Parathyroid adenoma (tissue), 2 donors: ENCODE measurements around the gene L3MBTL4.
"Not testable (repeated sequence)": the region's sequence is repeated elsewhere in the genome, so short reads cannot be mapped to it uniquely, and the experiment has no call there.

ENCODE experiments used
- H2AFZ ChIP-seq: fragments of 300-600 bp; sonication (generic); one replicate; pipeline ENCODE4 v1.7.0; 2017; ENCODE audit warnings: antibody characterized with exemption, mild to moderate bottlenecking
- H3K27ac ChIP-seq: fragments of 300-600 bp; sonication (generic); one replicate; pipeline ENCODE4 v1.7.0; 2017
- H3K27me3 ChIP-seq: fragments of 300-600 bp; sonication (generic); one replicate; pipeline ENCODE4 v1.7.0; 2017; ENCODE audit warnings: low read length; ENCODE audit not compliant: control insufficient read depth, insufficient read depth
- H3K36me3 ChIP-seq: fragments of 300-600 bp; sonication (generic); one replicate; pipeline ENCODE4 v1.7.0; 2017; ENCODE audit warnings: low read length; ENCODE audit not compliant: control insufficient read depth, insufficient read depth
- H3K4me1 ChIP-seq: fragments of 300-600 bp; sonication (generic); one replicate; pipeline ENCODE4 v1.7.0; 2017; ENCODE audit warnings: control low read depth
- H3K4me2 ChIP-seq: fragments of 300-600 bp; sonication (generic); one replicate; pipeline ENCODE4 v1.7.0; 2017; ENCODE audit warnings: low read length
- H3K4me3 ChIP-seq: fragments of 300-600 bp; sonication (generic); one replicate; pipeline ENCODE4 v1.7.0; 2017; ENCODE audit warnings: low read depth, low read length
- H3K79me2 ChIP-seq: fragments of 300-600 bp; sonication (generic); one replicate; pipeline ENCODE4 v1.7.0; 2017; ENCODE audit warnings: control low read depth
- H3K9ac ChIP-seq: fragments of 300-600 bp; sonication (generic); one replicate; pipeline ENCODE4 v1.7.0; 2017; ENCODE audit warnings: mild to moderate bottlenecking
- H3K9me3 ChIP-seq: fragments of 300-600 bp; sonication (generic); one replicate; pipeline ENCODE4 v1.7.0; 2017; ENCODE audit warnings: low read length; ENCODE audit not compliant: control insufficient read depth
- TF ChIP-seq, protein P1 (sequence below): fragments of 300-600 bp; sonication (generic); IDR thresholded peaks from one replicate; pipeline ENCODE4 v1.7.0; 2017; ENCODE audit warnings: antibody characterized with exemption, mild to moderate bottlenecking
- donor health status: primary hyperparathyroidism.

The L3MBTL4 gene

DNA sequence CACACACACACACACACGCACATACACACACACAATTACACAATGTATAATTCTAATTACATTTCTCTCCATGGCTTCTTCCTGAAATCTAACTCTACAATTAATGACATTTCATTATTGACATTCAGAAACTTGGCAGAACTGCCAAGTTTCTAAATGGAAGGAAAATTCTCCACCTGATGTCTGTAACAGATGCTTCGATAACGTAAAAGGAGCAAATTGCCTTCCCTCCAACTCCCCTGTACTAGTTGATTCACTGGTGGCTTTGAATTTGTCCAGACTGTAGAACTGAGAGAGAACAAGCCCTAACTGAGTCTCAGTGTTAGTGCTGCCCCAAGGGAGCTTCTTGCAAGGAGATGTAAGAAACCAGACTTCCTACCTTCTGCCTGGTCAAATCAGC lies 264.3 kb downstream of the L3MBTL4 start:
- TF ChIP-seq, protein P1, sequence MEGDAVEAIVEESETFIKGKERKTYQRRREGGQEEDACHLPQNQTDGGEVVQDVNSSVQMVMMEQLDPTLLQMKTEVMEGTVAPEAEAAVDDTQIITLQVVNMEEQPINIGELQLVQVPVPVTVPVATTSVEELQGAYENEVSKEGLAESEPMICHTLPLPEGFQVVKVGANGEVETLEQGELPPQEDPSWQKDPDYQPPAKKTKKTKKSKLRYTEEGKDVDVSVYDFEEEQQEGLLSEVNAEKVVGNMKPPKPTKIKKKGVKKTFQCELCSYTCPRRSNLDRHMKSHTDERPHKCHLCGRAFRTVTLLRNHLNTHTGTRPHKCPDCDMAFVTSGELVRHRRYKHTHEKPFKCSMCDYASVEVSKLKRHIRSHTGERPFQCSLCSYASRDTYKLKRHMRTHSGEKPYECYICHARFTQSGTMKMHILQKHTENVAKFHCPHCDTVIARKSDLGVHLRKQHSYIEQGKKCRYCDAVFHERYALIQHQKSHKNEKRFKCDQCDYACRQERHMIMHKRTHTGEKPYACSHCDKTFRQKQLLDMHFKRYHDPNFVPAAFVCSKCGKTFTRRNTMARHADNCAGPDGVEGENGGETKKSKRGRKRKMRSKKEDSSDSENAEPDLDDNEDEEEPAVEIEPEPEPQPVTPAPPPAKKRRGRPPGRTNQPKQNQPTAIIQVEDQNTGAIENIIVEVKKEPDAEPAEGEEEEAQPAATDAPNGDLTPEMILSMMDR: no peak
- Histone ChIP-seq H3K79me2 (no peaks in the 10 kb centered on the region), H3K4me3 (no peak overlapping the region), H3K27ac (no peak overlapping the region), H3K9me3 (no peaks in the 10 kb centered on the region), H2AFZ (no peak overlapping the region), H3K36me3 (no peaks in the 10 kb centered on the region), H3K4me1 (no peaks in the 10 kb centered on the region), H3K27me3 (no peaks in the 10 kb centered on the region), H3K4me2 (no peak overlapping the region), H3K9ac (no peak overlapping the region)

DNA sequence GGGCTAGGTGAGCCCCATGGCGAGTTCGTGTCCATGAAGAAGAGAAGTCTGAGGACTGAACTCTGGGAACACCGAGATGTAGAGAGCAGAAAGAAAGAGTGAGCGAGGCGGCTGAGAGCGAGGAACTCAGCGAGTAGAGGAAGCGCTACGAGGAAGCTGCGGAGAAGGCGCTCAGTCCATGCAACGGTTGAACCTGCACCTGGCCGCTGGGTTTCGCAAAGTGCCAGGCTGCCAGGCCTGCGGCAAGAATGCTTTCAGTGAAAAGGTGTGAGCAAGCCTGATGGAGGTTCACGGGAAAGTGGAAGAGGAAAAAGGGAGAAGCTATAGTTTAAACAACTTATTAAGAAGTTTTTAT lies 268.4 kb downstream of the L3MBTL4 start:
- Histone ChIP-seq H2AFZ (no peak overlapping the region), H3K4me3 (no peak overlapping the region), H3K4me2 (no peak overlapping the region), H3K4me1 (peaks cover 6% of the 10 kb centered on the region), H3K79me2 (no peaks in the 10 kb centered on the region), H3K36me3 (no peaks in the 10 kb centered on the region), H3K9me3 (no peaks in the 10 kb centered on the region), H3K27ac (no peak overlapping the region), H3K9ac (no peak overlapping the region), H3K27me3 (no peaks in the 10 kb centered on the region)
- TF ChIP-seq, protein P1: no peak

DNA sequence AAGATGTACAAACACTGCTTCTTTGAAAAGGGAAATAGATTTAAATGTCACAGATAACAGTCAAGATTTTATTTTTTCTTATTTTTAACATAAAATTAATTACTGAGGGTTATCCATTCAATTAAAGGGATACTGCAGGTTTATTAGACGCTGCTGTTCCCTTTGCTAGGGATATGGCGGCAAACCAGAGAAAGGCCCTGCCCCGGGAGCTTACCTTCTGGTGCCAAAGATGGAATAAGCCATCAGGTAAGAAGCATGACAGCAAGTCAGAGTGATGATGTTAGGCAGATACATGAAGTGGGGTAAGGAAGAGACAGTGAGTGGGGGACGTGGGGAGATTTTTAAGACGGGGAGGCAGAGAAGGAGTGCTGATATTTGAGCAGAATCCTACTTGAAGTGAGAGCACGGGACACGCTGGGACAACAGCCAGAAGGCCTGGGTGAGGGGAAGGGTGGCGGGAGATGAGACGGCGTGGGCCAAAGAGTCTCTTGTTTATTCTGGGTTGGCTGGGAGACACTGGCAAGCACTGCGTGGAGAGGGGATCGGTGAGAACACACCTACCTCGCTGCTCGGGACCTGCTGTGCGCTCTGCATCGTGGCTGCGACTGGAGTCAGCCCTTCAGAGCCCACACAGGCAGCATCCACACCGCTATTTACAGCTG lies 268.9 kb downstream of the L3MBTL4 start:
- H3K36me3 ChIP-seq: no peaks in the 10 kb centered on the region
- H3K27ac ChIP-seq: no peak overlapping the region
- TF ChIP-seq, protein P1: no peak
- H3K9ac ChIP-seq: no peak overlapping the region
- H3K4me1 ChIP-seq: peaks cover 6% of the 10 kb centered on the region
- H3K79me2 ChIP-seq: no peaks in the 10 kb centered on the region
- H3K9me3 ChIP-seq: no peaks in the 10 kb centered on the region
- no peak overlapping the region for H3K4me2 ChIP-seq
- no peak overlapping the region for H3K4me3 ChIP-seq
- H2AFZ ChIP-seq: no peak overlapping the region
- no peaks in the 10 kb centered on the region for H3K27me3 ChIP-seq

DNA sequence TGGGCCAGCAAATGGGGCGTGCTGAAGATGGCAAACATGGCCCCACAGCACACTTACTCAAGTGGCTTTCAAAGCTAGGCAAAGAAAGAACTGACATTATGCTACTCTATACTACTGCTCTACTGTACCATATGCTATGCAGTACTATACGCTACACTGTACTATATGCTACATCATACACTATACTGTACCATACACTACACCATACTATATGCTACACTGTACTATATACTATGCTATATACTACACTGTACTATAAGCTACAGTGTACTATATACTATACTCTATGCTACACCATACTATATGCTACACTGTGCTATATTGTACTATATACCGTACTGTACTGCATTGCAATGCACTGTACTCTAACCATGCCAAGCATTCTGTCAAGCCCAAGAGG lies 275.7 kb downstream of the L3MBTL4 start:
- TF ChIP-seq, protein P1: no peak
- Histone ChIP-seq H3K4me1 (peaks cover 6% of the 10 kb centered on the region), H3K9ac (no peak overlapping the region), H3K27ac (no peak overlapping the region), H3K79me2 (no peaks in the 10 kb centered on the region), H3K4me2 (no peak overlapping the region), H2AFZ (no peak overlapping the region), H3K36me3 (no peaks in the 10 kb centered on the region), H3K9me3 (no peaks in the 10 kb centered on the region), H3K27me3 (no peaks in the 10 kb centered on the region), H3K4me3 (no peak overlapping the region)

DNA sequence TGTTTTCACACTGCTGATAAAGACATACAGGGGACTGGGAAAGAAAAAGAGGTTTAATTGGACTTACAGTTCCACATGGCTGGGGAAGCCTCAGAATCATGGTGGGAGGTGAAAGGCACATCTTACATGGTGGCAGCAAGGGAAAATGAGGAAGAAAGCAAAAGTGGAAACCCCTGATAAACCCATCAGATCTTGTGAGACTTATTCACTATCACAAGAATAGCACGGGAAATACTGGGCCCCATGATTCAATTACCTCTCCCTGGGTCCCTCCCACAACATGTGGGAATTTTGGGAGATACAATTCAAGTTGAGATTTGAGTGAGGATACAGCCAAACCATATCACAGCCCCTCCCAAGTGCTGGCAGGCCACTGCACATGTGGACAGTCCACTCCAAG lies 278.8 kb downstream of the L3MBTL4 start:
- H3K9ac ChIP-seq, H3K27ac ChIP-seq, H3K4me1 ChIP-seq, H3K36me3 ChIP-seq, H3K4me2 ChIP-seq, H3K9me3 ChIP-seq, H3K27me3 ChIP-seq, H2AFZ ChIP-seq, H3K4me3 ChIP-seq, H3K79me2 ChIP-seq: not testable (repeated sequence)

DNA sequence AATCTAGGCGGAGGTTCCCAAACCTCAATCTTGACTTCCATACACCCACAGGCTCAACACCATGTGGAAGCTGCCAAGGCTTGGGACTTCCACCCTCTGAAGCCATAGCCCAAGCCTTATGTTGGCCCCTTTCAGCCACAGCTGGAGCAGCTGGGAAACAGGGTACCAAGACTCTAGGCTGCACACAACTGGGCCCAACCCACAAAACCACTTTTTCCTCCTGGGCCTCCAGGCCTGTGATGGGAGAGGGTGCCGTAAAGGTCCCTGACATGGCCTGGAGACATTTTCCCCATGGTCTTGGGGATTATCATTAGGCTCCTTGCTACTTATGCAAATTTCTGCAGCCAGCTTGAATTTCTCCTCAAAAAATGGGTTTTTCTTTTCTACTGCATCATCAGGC lies 279.7 kb downstream of the L3MBTL4 start:
- not testable (repeated sequence) for H3K9me3 ChIP-seq, H3K4me3 ChIP-seq, H3K27ac ChIP-seq, H3K79me2 ChIP-seq, H3K4me1 ChIP-seq, H3K9ac ChIP-seq, H2AFZ ChIP-seq, H3K4me2 ChIP-seq, H3K27me3 ChIP-seq, H3K36me3 ChIP-seq
